GM10847 (cell line): ENCODE data around the gene PIK3C3.

Experiments used
- POLR2A ChIP-seq: IDR thresholded peaks from 2 replicates; pipeline ENCODE4 v1.6.1; 2011; ENCODE audit not compliant: insufficient read length; ENCODE audit errors: extremely low read depth

Gene PIK3C3

GRCh38 chr18:42107691-42108450, 152.8 kb downstream of the PIK3C3 start:
- TF ChIP-seq POLR2A = no peak

- TF ChIP-seq POLR2A = no peak
Observed at GRCh38 chr18:42112657-42113420, 157.8 kb downstream of the PIK3C3 start.

GRCh38 chr18:42113529-42114191, 158.6 kb downstream of the PIK3C3 start:
- no peak for TF ChIP-seq POLR2A

- no peak for TF ChIP-seq POLR2A
Observed at GRCh38 chr18:42114310-42114943, 159.4 kb downstream of the PIK3C3 start.

GRCh38 chr18:42126586-42126985, 171.6 kb downstream of the PIK3C3 start:
- TF ChIP-seq POLR2A = no peak

- no peak for TF ChIP-seq POLR2A
Observed at GRCh38 chr18:42131066-42131929, 176.3 kb downstream of the PIK3C3 start.

GRCh38 chr18:42131930-42132244, 176.9 kb downstream of the PIK3C3 start:
- TF ChIP-seq POLR2A = no peak
